ENCODE data around the gene ASAP2.

The ASAP2 gene

GRCh38 chr2:9244985-9245544 lies 38.5 kb downstream of the ASAP2 start:
- Histone ChIP-seq H3K27ac (ENCODE audit: low read length) (no peak overlapping the region), H3K9ac (ENCODE audit: low read length in 2 of 2) (no peak overlapping the region), H3K4me3 (ENCODE audit: low read length in 2 of 2) (no peak overlapping the region), H3K4me1 (ENCODE audit: control insufficient read depth, insufficient read depth, low read length) (peaks cover 25% of the 10 kb centered on the region), H3K9me3 (ENCODE audit: control insufficient read depth in 2 of 2, low read length in 2 of 2) (no peaks in the 10 kb centered on the region), H3K36me3 (ENCODE audit: control insufficient read depth in 2 of 2, insufficient read depth in 2 of 2, low read length in 2 of 2) (no peaks in the 10 kb centered on the region), H3K27me3 (ENCODE audit: control insufficient read depth in 1 of 2, insufficient read depth in 2 of 2, low read length in 2 of 2) (no peaks in the 10 kb centered on the region)

- Histone ChIP-seq H3K9me3 (ENCODE audit: control insufficient read depth in 2 of 2, low read length in 2 of 2) (no peaks in the 10 kb centered on the region), H3K27ac (ENCODE audit: low read length) (no peak overlapping the region), H3K9ac (ENCODE audit: low read length in 2 of 2) (no peak overlapping the region), H3K4me3 (ENCODE audit: low read length in 2 of 2) (no peak overlapping the region), H3K4me1 (ENCODE audit: control insufficient read depth, insufficient read depth, low read length) (peaks cover 29% of the 10 kb centered on the region), H3K36me3 (ENCODE audit: control insufficient read depth in 2 of 2, insufficient read depth in 2 of 2, low read length in 2 of 2) (no peaks in the 10 kb centered on the region), H3K27me3 (ENCODE audit: control insufficient read depth in 1 of 2, insufficient read depth in 2 of 2, low read length in 2 of 2) (no peaks in the 10 kb centered on the region)
These were observed 40.6 kb downstream of the ASAP2 start for GRCh38 chr2:9247177-9247576.

GRCh38 chr2:9247786-9248185 lies 41.2 kb downstream of the ASAP2 start:
- Histone ChIP-seq H3K9me3 (ENCODE audit: control insufficient read depth in 2 of 2, low read length in 2 of 2) (no peaks in the 10 kb centered on the region), H3K27ac (ENCODE audit: low read length) (no peak overlapping the region), H3K27me3 (ENCODE audit: control insufficient read depth in 1 of 2, insufficient read depth in 2 of 2, low read length in 2 of 2) (no peaks in the 10 kb centered on the region), H3K4me1 (ENCODE audit: control insufficient read depth, insufficient read depth, low read length) (peaks cover 29% of the 10 kb centered on the region), H3K9ac (ENCODE audit: low read length in 2 of 2) (no peak overlapping the region), H3K36me3 (ENCODE audit: control insufficient read depth in 2 of 2, insufficient read depth in 2 of 2, low read length in 2 of 2) (no peaks in the 10 kb centered on the region), H3K4me3 (ENCODE audit: low read length in 2 of 2) (no peak overlapping the region)

GRCh38 chr2:9248363-9248762 lies 41.8 kb downstream of the ASAP2 start:
- Histone ChIP-seq H3K9ac (ENCODE audit: low read length in 2 of 2) (no peak overlapping the region), H3K9me3 (ENCODE audit: control insufficient read depth in 2 of 2, low read length in 2 of 2) (no peaks in the 10 kb centered on the region), H3K27me3 (ENCODE audit: control insufficient read depth in 1 of 2, insufficient read depth in 2 of 2, low read length in 2 of 2) (no peaks in the 10 kb centered on the region), H3K4me1 (ENCODE audit: control insufficient read depth, insufficient read depth, low read length) (peaks cover 29% of the 10 kb centered on the region), H3K36me3 (ENCODE audit: control insufficient read depth in 2 of 2, insufficient read depth in 2 of 2, low read length in 2 of 2) (no peaks in the 10 kb centered on the region), H3K27ac (ENCODE audit: low read length) (no peak overlapping the region), H3K4me3 (ENCODE audit: low read length in 2 of 2) (no peak overlapping the region)

GRCh38 chr2:9249020-9249800 lies 42.6 kb downstream of the ASAP2 start:
- no peaks in the 10 kb centered on the region for H3K27me3 ChIP-seq (ENCODE audit: control insufficient read depth in 1 of 2, insufficient read depth in 2 of 2, low read length in 2 of 2)
- no peaks in the 10 kb centered on the region for H3K9me3 ChIP-seq (ENCODE audit: control insufficient read depth in 2 of 2, low read length in 2 of 2)
- H3K36me3 ChIP-seq (ENCODE audit: control insufficient read depth in 2 of 2, insufficient read depth in 2 of 2, low read length in 2 of 2) = no peaks in the 10 kb centered on the region
- peaks cover 29% of the 10 kb centered on the region for H3K4me1 ChIP-seq (ENCODE audit: control insufficient read depth, insufficient read depth, low read length)
- H3K9ac ChIP-seq (ENCODE audit: low read length in 2 of 2) = no peak overlapping the region
- no peak overlapping the region for H3K27ac ChIP-seq (ENCODE audit: low read length)
- no peak overlapping the region for H3K4me3 ChIP-seq (ENCODE audit: low read length in 2 of 2)

GRCh38 chr2:9250091-9250490 lies 43.5 kb downstream of the ASAP2 start:
- Histone ChIP-seq H3K9ac (ENCODE audit: low read length in 2 of 2) (no peak overlapping the region), H3K27ac (ENCODE audit: low read length) (no peak overlapping the region), H3K4me3 (ENCODE audit: low read length in 2 of 2) (no peak overlapping the region), H3K27me3 (ENCODE audit: control insufficient read depth in 1 of 2, insufficient read depth in 2 of 2, low read length in 2 of 2) (no peaks in the 10 kb centered on the region), H3K36me3 (ENCODE audit: control insufficient read depth in 2 of 2, insufficient read depth in 2 of 2, low read length in 2 of 2) (no peaks in the 10 kb centered on the region), H3K4me1 (ENCODE audit: control insufficient read depth, insufficient read depth, low read length) (peaks cover 29% of the 10 kb centered on the region), H3K9me3 (ENCODE audit: control insufficient read depth in 2 of 2, low read length in 2 of 2) (no peaks in the 10 kb centered on the region)

GRCh38 chr2:9250498-9251153 lies 44.0 kb downstream of the ASAP2 start:
- Histone ChIP-seq H3K4me3 (ENCODE audit: low read length in 2 of 2) (no peak overlapping the region), H3K9ac (ENCODE audit: low read length in 2 of 2) (no peak overlapping the region), H3K27me3 (ENCODE audit: control insufficient read depth in 1 of 2, insufficient read depth in 2 of 2, low read length in 2 of 2) (no peaks in the 10 kb centered on the region), H3K4me1 (ENCODE audit: control insufficient read depth, insufficient read depth, low read length) (peaks cover 29% of the 10 kb centered on the region), H3K9me3 (ENCODE audit: control insufficient read depth in 2 of 2, low read length in 2 of 2) (no peaks in the 10 kb centered on the region), H3K27ac (ENCODE audit: low read length) (no peak overlapping the region), H3K36me3 (ENCODE audit: control insufficient read depth in 2 of 2, insufficient read depth in 2 of 2, low read length in 2 of 2) (no peaks in the 10 kb centered on the region)

GRCh38 chr2:9251154-9252001 lies 44.8 kb downstream of the ASAP2 start:
- Histone ChIP-seq H3K4me1 (ENCODE audit: control insufficient read depth, insufficient read depth, low read length) (peaks cover 29% of the 10 kb centered on the region), H3K36me3 (ENCODE audit: control insufficient read depth in 2 of 2, insufficient read depth in 2 of 2, low read length in 2 of 2) (no peaks in the 10 kb centered on the region), H3K27me3 (ENCODE audit: control insufficient read depth in 1 of 2, insufficient read depth in 2 of 2, low read length in 2 of 2) (no peaks in the 10 kb centered on the region), H3K4me3 (ENCODE audit: low read length in 2 of 2) (no peak overlapping the region), H3K27ac (ENCODE audit: low read length) (no peak overlapping the region), H3K9me3 (ENCODE audit: control insufficient read depth in 2 of 2, low read length in 2 of 2) (no peaks in the 10 kb centered on the region), H3K9ac (ENCODE audit: low read length in 2 of 2) (no peak overlapping the region)

GRCh38 chr2:9252002-9252357 lies 45.4 kb downstream of the ASAP2 start:
- Histone ChIP-seq H3K4me3 (ENCODE audit: low read length in 2 of 2) (no peak overlapping the region), H3K36me3 (ENCODE audit: control insufficient read depth in 2 of 2, insufficient read depth in 2 of 2, low read length in 2 of 2) (no peaks in the 10 kb centered on the region), H3K4me1 (ENCODE audit: control insufficient read depth, insufficient read depth, low read length) (peaks cover 28% of the 10 kb centered on the region), H3K27ac (ENCODE audit: low read length) (no peak overlapping the region), H3K9ac (ENCODE audit: low read length in 2 of 2) (no peak overlapping the region), H3K9me3 (ENCODE audit: control insufficient read depth in 2 of 2, low read length in 2 of 2) (no peaks in the 10 kb centered on the region), H3K27me3 (ENCODE audit: control insufficient read depth in 1 of 2, insufficient read depth in 2 of 2, low read length in 2 of 2) (no peaks in the 10 kb centered on the region)

GRCh38 chr2:9255416-9255815 lies 48.8 kb downstream of the ASAP2 start:
- Histone ChIP-seq H3K36me3 (ENCODE audit: control insufficient read depth in 2 of 2, insufficient read depth in 2 of 2, low read length in 2 of 2) (no peaks in the 10 kb centered on the region), H3K27me3 (ENCODE audit: control insufficient read depth in 1 of 2, insufficient read depth in 2 of 2, low read length in 2 of 2) (no peaks in the 10 kb centered on the region), H3K27ac (ENCODE audit: low read length) (no peak overlapping the region), H3K9ac (ENCODE audit: low read length in 2 of 2) (no peak overlapping the region), H3K4me3 (ENCODE audit: low read length in 2 of 2) (no peak overlapping the region), H3K4me1 (ENCODE audit: control insufficient read depth, insufficient read depth, low read length) (peaks cover 41% of the 10 kb centered on the region), H3K9me3 (ENCODE audit: control insufficient read depth in 2 of 2, low read length in 2 of 2) (no peaks in the 10 kb centered on the region)

All from stomach smooth muscle (tissue), 2 donors.